Hematopoietic multipotent progenitor cell treated with erythropoietin and hydrocortisone succinate and interleukin-3 and kit ligand, for 6 days (in vitro differentiated cells): ENCODE results near the gene PTPRC.

ENCODE experiments used
- DNase-seq: peaks from one replicate; pipeline ENCODE4 v3.0.0-alpha.2; 2015

Gene PTPRC

GRCh38 chr1:198678301-198678836 lies 39.5 kb downstream of the PTPRC start:
- no peak for DNase-seq

- no peak for DNase-seq
Observed at GRCh38 chr1:198678901-198679329, 40.1 kb downstream of the PTPRC start.

GRCh38 chr1:198679535-198680173 lies 40.8 kb downstream of the PTPRC start:
- DNase-seq, result no peak

GRCh38 chr1:198680174-198680875 lies 41.5 kb downstream of the PTPRC start:
- DNase-seq, result no peak

GRCh38 chr1:198681252-198681651 lies 42.4 kb downstream of the PTPRC start:
- peak; percentile 49 for DNase-seq

- DNase-seq, result peak; percentile 99
Observed at GRCh38 chr1:198681831-198682759, 43.3 kb downstream of the PTPRC start.

- no peak for DNase-seq
Observed at GRCh38 chr1:198682850-198683249, 44.0 kb downstream of the PTPRC start.

GRCh38 chr1:198683449-198683848 lies 44.6 kb downstream of the PTPRC start:
- DNase-seq, result no peak

- DNase-seq, result peak; percentile 73
Observed at GRCh38 chr1:198686069-198686728, 47.4 kb downstream of the PTPRC start.

GRCh38 chr1:198687429-198687828 lies 48.6 kb downstream of the PTPRC start:
- no peak for DNase-seq

- DNase-seq, result no peak
Observed at GRCh38 chr1:198691063-198691462, 52.2 kb downstream of the PTPRC start.

GRCh38 chr1:198693321-198693720 lies 54.5 kb downstream of the PTPRC start:
- DNase-seq, result no peak

GRCh38 chr1:198694542-198694941 lies 55.7 kb downstream of the PTPRC start:
- no peak for DNase-seq

- no peak for DNase-seq
Observed at GRCh38 chr1:198696211-198696610, 57.4 kb downstream of the PTPRC start.

GRCh38 chr1:198699167-198700015 lies 60.6 kb downstream of the PTPRC start:
- peak; percentile 26 for DNase-seq

GRCh38 chr1:198700016-198700392 lies 61.2 kb downstream of the PTPRC start:
- no peak for DNase-seq

- DNase-seq, result no peak
Observed at GRCh38 chr1:198700396-198700795, 61.6 kb downstream of the PTPRC start.

- DNase-seq, result no peak
Observed at GRCh38 chr1:198701250-198701649, 62.4 kb downstream of the PTPRC start.

GRCh38 chr1:198701766-198702539 lies 63.1 kb downstream of the PTPRC start:
- DNase-seq, result no peak

GRCh38 chr1:198708761-198709525 lies 70.1 kb downstream of the PTPRC start:
- DNase-seq, result no peak
